ENCODE results near the gene POGZ.

Gene POGZ

GRCh38 chr1:151364996-151365395 is 94.3 kb downstream of the POGZ start:
- no peak for TF ChIP-seq CTCF (IDR thresholded peaks at IDR 0.05; ENCODE audit: extremely low read depth, missing control alignments)

GRCh38 chr1:151362308-151363155 is 96.8 kb downstream of the POGZ start:
- no peak for TF ChIP-seq CTCF (IDR thresholded peaks at IDR 0.05; ENCODE audit: extremely low read depth, missing control alignments)
- DNase-seq (ENCODE audit: low spot score), result no peak

More at GRCh38 chr1:151364996-151365395, 94.3 kb downstream of the POGZ start:
- no peak for DNase-seq (ENCODE audit: low spot score)

GRCh38 chr1:151361883-151362282 is 97.4 kb downstream of the POGZ start:
- DNase-seq (ENCODE audit: low spot score), result no peak

GRCh38 chr1:151356696-151357095 is 102.6 kb downstream of the POGZ start:
- TF ChIP-seq CTCF (IDR thresholded peaks at IDR 0.05; ENCODE audit: extremely low read depth, missing control alignments), result no peak
- DNase-seq (ENCODE audit: low spot score), result no peak

More at GRCh38 chr1:151361883-151362282, 97.4 kb downstream of the POGZ start:
- TF ChIP-seq CTCF (IDR thresholded peaks at IDR 0.05; ENCODE audit: extremely low read depth, missing control alignments), result no peak

All from GM20000 (cell line).